Stimulated activated CD4-positive, alpha-beta T cell treated with anti-CD3 and anti-CD28 coated beads, Interleukin-1b, Interleukin-23, amount 100 ng/mL, for 24 hours (primary cell): ENCODE results near the gene TMEM258.

Source experiments
- DNase-seq, 4 experiments: peaks; one replicate each; pipeline ENCODE4 v3.0.0-alpha.2; 2020; ENCODE audit warnings: low read depth in 4 of 4, low spot score in 1 of 4

Gene TMEM258

DNA sequence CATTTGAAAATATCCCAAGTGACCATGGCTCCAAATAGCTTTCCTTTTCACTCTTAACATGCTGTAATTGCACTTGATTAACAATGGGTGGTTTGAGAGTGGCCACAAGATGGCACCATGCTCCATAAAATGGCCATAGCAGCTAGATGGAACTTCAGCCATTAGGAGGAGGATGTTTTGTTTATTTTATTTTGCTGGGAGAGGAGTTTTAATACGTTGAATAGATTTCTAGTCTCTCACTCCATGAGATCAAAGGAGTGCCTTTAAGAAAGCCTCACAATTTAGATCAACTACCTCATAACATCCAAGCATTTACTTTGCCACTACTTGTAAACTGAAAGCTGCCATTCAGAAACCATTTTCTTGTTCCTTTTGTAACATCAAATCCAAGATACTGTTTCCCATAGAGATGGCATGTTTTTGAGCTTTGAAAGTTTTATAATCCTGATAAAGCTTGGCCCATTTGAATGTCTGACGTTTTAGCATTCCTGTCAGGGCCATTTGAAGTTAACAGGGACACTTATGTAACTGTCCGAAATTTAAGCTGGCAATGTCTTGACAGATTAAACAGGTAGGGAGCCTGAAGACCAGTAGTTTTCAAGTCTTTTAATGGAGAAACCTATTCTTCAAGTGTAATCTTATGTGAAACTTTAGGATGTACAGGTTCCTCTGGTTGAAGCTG lies 5.0 kb upstream of the TMEM258 start:
- no peak for DNase-seq

DNA sequence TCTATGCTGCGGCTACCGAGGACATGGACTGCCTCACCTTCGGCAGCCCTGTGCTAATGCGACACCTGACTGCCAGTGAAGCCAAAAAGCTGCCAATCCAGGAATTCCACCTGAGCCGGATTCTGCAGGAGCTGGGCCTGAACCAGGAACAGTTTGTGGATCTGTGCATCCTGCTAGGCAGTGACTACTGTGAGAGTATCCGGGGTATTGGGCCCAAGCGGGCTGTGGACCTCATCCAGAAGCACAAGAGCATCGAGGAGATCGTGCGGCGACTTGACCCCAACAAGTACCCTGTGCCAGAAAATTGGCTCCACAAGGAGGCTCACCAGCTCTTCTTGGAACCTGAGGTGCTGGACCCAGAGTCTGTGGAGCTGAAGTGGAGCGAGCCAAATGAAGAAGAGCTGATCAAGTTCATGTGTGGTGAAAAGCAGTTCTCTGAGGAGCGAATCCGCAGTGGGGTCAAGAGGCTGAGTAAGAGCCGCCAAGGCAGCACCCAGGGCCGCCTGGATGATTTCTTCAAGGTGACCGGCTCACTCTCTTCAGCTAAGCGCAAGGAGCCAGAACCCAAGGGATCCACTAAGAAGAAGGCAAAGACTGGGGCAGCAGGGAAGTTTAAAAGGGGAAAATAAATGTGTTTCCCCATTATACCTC lies 3.6 kb upstream of the TMEM258 start:
- no peak for DNase-seq

DNA sequence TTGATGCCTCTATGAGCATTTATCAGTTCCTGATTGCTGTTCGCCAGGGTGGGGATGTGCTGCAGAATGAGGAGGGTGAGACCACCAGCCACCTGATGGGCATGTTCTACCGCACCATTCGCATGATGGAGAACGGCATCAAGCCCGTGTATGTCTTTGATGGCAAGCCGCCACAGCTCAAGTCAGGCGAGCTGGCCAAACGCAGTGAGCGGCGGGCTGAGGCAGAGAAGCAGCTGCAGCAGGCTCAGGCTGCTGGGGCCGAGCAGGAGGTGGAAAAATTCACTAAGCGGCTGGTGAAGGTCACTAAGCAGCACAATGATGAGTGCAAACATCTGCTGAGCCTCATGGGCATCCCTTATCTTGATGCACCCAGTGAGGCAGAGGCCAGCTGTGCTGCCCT lies 3.1 kb upstream of the TMEM258 start:
- no peak for DNase-seq

DNA sequence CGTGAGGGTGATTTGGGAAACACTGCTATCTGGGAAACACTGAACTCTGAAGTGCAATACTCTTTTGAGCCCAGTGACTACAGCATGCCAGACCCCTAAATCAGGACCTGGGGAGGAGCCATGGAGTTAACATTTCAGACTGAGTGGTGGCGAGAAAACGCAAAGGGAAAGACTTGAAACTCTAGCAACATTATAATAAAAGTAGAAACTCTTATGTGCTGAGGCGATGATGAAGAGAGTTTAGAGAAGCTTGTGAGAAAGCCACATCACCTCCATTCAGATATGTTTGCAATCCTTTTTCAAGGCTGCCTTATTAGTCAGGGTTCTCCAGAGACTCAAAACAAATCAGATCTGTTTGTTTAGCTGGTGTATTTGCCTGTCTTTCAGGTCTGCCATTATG lies 2.2 kb upstream of the TMEM258 start:
- no peak for DNase-seq

DNA sequence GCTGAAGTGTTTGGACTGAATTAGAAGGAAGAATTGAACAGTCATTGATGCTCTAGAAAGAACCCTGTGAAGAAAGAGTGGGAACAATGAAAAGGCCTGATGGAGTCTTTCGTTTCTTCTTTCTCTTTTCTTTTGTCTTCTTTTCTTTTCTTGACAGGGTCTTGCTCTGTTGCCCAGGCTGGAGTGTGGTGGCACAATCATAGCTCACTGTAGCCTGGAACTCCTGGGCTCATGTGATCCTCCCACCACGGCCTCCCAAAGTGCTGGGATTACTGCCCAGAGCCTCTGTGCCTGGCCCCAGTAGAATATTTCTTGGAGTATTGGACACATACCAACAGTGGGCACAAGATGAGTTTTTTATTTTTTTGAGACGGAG lies 1.4 kb upstream of the TMEM258 start:
- DNase-seq, result no peak

DNA sequence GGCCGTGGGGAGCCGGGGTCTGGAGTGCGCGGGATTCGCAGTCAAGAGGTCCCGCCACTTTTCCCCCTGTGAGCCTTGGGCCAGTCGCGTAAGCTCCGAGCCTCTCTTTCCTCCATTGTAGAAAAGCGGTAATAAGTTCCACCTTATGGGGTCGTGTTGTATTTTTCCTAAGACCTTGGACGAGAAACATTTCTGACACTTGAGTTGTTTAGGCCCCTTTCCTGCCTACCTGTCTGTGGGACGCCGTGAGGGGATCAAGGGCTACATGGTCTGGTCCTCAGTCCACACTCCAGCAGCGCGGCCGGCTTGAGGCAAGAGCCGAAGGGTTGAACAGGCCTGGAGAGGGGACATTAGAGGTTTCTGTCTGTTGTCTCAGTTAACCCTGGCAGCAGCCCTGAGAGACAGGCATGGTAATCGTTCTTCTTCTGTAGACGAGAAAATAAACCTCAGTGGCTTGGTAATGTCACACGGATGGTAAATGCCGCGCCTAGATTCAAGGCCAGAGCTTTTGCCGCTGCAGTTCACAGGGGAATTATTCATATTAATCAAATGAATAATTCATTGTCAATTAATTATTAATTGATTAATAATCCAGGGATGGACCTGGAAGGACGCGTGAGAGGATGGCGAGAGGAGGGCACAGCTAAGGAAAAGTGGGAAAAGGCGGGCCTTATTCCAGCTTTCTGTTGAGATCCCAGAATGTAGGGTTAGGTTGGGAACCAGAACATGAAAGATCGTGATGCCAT lies 857 bp upstream of the TMEM258 start:
- DNase-seq, result no peak

DNA sequence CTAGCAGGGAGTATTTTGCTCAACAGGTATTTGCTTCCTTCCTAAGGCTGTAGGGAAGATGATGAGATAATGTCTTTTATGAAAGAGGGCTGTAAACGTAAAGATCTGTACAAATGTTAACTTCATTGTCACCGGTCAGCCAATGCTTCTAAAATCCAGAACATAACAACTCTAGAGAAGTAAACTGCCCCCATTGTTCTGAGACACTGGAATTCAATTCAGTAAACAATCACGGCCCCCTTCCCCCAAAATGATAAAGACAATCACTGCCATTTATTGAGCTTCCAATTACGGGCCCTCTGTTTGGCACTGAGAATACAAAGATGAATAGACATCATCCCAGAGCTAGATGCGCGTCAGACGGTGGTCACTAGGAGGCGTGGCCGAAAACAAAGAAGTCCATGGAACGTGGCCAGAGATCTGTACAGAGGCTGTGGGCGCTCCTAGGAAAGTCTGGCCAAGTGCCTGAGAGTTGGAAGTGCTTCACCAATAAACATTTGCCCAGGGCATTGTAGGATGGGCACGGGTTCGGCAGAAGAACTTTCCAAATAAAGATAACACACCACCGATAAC lies 576 bp downstream of the TMEM258 start:
- DNase-seq, result peak in 1 of 4 experiments; percentile 27

DNA sequence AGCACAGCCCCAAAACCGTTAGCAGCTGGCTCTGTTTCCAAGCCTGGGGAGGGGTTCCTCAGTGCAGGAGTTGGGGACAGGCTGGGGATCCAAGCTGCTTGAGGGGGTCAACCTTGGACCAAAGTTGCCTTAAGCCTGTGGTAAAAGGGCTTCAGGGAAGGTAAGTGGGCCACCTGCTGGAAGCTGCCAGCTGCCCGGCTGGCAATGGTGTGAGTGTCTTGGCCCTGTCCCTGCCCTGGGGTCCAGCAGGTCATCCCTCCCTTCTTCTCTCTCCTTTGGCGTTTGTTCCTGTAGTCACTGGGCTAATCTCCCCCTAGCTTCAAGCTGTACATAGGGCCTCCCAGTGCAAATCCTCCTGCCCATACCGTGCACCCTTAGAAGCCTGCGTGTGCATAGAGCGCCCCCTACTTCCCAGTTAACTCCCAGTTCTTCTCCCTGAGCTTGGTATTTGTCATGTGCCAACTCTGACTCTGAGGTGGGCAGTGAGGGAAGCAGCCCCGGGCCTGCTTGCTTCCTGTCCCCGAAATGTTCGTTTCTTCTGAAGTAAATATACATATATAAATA lies 4.4 kb downstream of the TMEM258 start:
- no peak for DNase-seq

DNA sequence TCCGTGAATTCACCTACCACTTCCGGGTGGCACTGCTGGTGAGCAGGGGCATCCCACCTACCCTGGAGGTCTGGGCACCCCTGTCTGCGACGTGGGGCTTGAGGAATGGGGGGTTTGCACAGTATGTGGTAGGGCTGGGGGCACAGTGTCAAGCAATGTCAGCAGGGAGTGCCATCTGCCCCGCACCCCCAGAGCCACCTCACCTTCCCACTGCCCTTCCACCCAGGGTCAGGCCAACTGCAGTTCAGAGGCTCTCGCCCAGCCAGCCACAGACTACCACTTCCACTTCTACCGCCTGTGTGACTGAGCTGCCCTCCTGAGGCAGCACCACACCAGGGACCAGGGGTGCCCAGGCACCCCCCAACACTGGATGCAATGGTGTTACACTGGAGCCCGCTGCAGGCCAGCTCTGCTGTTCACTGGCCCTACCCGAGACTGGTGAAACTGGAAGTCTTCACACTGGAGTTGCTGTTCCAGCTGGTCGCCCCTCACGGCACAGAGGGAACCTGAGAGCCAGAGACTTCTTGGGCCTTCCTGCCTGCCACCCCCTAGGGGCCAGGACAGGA lies 6.5 kb downstream of the TMEM258 start:
- DNase-seq, result no peak

DNA sequence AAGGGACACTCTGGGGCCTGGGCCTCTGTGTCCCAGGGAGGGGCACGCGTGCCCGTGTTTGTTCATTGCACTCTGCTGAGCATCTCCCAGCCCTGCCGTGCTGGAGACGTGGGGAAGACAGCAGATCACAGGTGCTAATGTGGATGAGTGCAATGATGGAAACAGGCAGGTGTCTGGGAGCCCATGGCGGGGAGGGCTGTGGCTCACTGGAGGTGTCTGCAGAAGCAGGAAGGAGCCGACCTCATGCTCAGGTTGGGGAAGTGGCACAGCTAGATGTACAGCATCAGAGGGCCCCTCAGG lies 7.9 kb downstream of the TMEM258 start:
- no peak for DNase-seq

DNA sequence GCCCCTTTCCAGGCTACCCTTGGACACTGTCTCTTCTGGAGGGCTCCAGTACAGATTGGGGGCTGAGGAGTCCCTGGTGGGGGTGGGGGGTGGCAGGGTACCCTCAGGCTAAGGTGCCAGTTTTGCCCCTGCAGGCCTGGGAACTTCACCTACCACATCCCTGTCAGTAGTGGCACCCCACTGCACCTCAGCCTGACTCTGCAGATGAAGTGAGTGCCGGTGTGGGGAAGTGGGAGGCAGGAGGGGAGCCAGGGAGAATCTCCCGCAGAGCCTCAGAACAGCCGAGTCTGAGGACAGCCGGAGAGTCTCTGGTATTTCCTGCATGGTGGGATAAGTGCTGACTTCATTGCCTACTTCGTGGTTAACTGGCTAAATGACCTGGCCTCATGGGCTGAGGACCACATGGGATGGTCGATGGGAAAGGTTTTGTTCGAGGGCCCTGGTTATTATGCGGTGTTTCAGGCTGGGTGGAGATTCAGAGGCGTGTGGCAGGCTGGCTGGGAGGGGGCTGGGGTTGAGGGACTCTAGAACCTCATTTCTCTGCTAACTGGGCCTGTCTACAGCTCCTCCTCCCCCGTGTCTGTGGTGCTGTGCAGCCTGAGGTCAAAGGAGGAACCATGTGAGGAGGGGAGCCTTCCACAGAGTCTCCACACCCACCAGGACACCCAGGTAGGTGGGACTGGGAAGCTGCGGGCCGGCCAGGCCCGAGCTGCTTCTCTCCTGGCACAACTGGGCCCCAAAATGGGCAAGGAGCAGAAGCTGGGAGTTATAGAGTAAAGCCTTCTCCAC lies 8.5 kb downstream of the TMEM258 start:
- no peak for DNase-seq

DNA sequence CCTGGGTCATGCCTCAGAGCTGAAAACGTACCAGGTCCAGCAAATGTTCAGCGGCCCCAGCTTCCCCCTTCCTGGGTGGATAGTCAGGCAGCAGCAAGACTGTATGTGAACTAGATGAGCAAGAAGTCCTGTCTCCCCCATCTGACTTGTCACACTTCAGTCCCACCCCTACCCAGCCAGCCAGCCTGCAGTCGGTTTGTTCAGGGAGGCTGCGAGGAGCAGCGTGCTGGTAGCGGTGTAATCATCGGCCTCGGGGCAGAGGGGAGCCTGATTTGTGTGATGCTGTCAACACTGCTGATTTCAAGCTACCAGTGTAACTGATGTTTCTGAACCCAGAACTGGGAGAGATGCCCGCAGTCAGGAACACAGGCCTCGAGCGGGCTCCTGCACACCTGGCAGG lies 9.6 kb downstream of the TMEM258 start:
- DNase-seq, result no peak

DNA sequence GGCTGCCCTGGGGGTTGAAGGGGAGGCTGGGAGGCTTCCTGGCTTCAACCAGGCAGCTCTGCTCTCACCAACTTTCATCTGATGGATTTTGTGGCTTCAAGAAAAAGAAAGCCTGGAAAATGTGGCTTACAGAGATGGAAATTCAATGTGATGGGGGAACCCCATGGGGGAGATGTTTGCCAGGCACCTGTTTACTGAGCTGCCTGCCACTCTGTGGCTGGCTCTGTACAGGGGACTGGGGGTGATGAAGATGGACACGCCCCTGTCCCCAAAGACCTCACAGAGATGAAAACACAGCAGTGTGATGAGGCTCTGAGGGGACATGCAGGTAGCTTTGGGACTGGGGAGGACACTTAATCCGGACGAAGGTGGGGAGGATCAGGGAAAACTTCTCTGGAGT lies 10.1 kb downstream of the TMEM258 start:
- DNase-seq, result no peak

DNA sequence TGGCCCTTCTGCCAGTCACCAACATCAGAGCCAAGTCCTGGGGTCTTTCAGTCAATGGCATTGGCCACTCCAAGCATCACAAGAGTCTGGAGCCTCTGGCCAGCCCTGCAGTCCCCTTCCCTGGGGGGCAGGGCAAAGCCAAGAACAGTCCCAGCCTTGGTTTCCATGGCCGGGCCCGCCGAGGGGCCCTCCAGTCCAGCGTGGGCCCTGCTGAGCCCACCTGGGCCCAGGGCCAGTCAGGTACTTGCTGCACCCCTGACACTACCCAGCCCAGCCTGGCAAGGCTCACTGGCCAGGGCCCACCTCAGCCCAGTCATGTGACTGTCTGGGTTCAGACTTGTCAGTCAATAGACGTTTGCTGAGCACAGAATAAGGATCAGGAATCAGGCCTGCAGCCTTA lies 10.8 kb downstream of the TMEM258 start:
- no peak for DNase-seq

DNA sequence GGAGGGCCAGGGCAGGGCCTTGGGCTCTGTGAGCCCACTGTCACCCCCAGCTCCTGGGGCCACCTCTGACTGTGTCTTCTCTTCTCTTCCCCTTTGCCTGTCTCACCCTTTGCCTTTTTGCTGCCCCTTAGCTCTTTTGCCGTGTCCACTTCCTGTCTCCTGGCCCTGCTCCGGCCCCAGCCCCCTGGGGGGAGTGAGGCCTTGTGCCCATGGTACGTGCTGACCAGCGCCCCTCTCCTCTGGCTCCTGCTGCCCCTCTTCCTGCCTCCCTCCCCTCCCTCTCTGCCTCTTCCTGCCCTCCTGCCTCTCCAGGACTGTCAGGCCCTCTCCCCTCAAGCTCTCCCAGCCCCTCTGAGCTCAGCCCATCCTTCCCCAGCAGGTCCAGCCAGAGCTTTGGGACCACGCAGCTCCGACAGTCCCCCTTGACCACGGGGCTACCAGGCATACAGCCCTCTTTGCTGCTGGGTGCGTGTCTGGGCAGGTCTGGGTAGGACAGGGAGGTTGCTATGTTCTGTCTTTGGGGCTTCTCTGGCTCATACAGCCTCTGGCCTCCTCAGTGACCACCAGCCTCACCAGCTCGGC lies 11.7 kb downstream of the TMEM258 start:
- DNase-seq, result no peak

DNA sequence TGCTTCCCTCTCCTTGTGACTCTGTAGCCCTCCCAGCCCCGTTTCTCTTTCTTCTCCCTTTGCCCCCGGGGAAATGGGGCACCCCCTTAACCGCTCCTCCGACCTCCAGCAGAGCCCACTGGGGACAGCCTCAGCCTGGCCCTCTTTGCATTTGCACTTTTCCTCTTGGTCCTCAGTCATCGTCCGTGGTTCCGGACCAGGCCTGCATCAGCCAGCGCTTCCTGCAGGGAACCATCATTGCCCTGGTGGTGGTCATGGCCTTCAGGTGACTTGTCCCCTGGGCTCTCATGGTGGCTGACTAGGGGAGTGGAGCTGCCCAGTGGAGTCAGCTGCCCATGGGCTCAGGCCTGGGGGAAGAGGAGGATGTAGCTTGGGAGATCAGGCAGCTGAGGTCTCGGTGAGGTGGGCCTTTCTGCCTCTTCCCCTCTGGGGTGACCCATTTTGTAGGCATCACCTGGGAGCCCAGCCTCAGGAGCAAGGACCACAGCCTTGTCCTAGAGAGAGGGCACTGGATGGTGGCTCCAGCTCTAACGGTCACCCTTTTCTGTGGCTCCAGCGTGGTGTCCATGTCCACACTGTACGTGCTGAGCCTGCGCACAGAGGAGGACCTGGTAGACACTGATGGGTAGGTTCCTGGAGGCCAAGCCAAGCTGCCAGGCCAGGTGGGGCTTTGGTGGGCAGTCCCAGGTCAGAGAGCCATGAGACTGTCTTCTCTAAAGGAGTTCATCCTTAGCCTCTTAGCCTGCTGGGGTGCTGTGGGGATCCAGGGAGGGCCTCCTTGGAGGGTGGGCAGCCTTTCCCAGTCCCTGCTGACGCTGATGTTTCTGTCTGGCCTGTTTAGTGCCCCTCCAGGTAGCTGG lies 12.5 kb downstream of the TMEM258 start:
- no peak for DNase-seq

DNA sequence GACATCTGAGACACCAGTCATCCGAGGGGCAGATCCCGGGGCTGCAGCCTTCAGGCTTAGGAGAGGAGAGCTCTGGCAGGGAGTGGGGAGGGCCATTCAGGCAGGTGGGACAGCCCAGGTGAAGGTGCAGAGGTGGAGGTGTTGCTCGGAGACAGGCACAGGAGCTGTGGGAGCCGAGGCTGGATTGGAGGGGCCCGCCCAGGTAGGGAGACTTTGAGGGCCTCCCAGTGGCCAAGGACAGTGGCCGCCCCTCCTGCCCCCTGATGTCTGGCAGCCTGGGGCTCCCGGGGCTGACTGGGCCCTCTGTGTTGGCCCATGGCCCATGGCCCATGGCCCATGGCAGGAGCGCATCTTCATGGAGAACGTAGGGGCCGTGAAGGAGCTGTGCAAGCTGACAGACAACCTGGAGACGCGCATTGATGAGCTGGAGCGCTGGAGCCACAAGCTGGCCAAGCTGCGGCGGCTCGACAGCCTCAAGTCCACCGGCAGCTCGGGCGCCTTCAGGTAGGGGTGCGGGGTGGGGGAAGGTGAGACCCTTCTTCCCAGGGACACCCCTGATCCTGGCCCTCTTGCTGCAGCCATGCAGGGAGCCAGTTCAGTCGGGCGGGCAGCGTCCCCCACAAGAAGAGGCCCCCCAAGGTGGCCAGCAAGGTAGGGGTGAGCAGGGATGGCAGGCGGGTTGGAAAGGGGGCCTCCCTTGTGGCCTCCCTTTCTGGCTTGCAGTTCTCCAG lies 13.3 kb downstream of the TMEM258 start:
- DNase-seq, result no peak

DNA sequence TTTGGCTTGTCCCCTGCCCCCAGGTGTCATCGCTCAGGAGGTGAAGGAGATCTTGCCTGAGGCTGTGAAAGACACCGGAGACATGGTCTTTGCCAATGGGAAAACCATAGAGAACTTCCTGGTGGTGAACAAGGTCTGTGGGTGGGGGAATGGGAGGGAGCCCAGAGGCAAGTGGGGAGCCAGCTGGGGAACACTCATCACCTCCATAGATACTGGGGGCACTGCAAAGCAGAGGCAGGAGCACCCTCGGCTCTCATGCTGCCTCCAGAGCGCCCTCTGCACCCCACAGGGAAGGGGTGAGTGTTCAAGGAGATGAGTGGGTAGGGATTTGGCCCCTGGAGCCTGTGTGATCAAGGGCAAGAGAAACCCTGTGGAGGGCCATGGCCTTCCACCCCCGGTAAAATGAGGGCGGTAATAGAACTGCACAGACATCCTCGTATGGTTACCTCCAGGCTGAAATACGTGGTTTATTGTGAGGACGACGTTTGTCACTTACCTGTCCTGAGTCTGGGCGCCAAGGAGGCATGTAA lies 14.0 kb downstream of the TMEM258 start:
- DNase-seq, result no peak
